Activated CD4-positive, CD25-positive, alpha-beta regulatory T cell treated with anti-CD3 and anti-CD28 coated beads, Interleukin-2, amount 50 U/mL, for 24 hours (primary cell): Measurements from ENCODE around the gene MTG2.

ENCODE experiments used
- ATAC-seq, 2 donors: fragments of 150-1000 bp; cut with Tn5 transposase; one replicate each; pipeline ENCODE4 v1.10.0; 2021; ENCODE audit warnings: mild to moderate bottlenecking in 1 of 2, moderate library complexity in 1 of 2

MTG2 gene

GRCh38 chr20:62236766-62237513, 54.1 kb downstream of the MTG2 start:
- no peak for ATAC-seq

DNA sequence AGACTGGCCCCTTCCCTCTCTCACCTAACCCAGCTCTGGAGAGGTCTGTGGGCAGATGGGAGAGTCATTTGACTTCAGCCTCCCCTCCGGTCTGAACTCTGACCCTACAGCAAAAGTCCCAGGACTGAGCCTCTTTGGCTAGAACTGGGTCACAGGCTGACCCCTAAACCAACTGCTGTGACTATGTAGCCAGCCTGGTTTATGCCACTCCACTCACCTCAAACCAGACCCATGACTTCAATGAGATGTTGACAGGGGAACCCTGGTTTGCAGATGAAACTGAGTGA, 54.6 kb downstream of the MTG2 start:
- no peak for ATAC-seq

- ATAC-seq: peak; percentile 98 to 99
These were observed 55.2 kb downstream of the MTG2 start, which contains the start of gene OSBPL2 for GRCh38 chr20:62237801-62238568. Gene OSBPL2 (plus strand): TSS chr20:62238521. CDS start chr20:62256185, 17,664 bp downstream.

DNA sequence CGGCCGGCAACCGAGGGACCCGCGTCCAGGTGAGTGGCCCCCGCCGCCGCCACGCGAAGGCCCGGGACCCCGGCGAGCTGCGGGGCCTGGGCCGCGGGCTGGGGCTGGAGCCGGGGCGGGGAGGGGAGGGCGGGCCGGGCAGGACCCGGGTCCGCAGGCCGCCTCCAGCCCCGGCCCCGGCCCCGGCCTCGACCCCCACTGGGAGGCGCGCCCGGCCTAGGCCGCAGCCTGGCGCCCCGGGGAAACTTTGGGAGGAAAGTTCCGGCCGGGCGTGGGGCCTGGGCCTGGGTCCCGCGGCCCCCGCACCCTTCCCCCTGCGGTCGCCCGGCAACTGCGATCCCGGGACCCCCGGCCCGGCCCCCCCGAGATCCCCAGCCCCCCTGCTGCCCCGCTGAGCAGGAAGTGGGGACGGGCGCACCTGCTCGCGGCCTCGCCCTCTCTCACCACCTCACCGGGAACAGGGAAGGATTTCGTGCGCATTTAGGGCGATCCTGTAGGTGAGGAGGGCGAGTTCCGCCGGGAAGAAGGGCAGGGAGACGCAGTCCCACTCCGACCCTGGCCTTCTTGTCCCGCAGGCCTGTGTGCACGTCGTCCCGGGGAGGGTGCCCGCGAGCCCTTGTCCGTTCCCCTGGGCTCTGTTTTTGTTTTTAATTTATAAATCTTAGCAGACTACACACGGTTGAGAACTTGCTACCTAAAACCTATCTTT, 55.9 kb downstream of the MTG2 start:
- ATAC-seq: no peak

- no peak for ATAC-seq
These were observed 56.6 kb downstream of the MTG2 start for GRCh38 chr20:62239278-62239879.

- no peak for ATAC-seq
These were observed 57.3 kb downstream of the MTG2 start for GRCh38 chr20:62240020-62240685.

DNA sequence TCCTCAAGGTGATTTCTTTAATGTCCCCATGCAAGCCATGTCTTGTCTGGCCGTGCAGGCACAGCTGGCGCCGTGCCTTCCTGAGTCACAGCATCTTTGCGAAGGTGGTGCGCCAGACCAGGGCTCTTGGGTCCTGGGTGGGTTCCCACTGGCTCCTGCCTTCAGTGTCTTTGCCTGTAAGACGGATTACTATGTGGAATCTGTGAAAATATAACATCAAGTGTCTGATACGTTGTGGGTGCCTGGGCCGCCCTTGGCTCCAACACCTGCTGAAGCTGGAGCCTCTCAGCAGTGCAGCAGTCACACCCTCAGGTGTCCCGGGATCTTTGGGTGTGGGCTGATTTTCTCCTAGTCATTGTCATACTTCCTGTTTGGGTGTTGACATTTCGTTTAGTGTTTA, 58.7 kb downstream of the MTG2 start:
- ATAC-seq: no peak

- no peak for ATAC-seq
These were observed 59.3 kb downstream of the MTG2 start for GRCh38 chr20:62242176-62242575.

GRCh38 chr20:62243106-62243505, 60.3 kb downstream of the MTG2 start:
- ATAC-seq: no peak

DNA sequence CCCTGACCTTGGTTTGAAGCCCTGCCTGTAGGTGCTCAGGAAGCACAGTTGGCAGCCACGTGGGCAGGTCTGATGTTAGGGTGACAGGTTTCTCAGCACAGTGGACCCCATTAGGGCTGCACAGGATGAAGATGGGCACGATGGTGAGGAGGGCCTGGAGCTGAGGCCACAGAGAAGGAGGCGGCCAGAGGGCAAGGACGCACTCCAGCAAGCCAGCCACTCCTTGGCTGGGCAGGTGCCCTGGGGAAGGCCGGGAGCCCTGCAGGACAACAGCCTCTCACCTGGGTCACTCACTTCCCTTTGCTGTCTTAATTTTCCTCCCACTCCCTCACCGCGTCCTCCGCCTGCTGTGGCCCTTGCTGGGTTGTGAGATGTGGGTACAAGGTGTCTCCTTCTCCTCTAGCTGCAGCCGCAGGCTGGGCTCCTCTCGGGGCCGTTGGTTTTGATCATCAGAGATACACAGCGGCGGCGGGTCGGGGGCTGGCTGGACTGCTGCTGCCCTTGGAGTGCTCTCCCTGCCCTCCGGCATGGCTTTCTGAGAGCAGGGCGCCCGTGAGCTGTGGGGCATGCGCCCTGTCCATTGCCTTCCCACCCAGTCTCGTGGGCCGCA, 61.2 kb downstream of the MTG2 start:
- no peak for ATAC-seq

- no peak for ATAC-seq
These were observed 61.8 kb downstream of the MTG2 start for GRCh38 chr20:62244644-62245108.

- ATAC-seq: no peak
These were observed 63.1 kb downstream of the MTG2 start for GRCh38 chr20:62245911-62246280.

- no peak for ATAC-seq
These were observed 63.6 kb downstream of the MTG2 start for GRCh38 chr20:62246431-62246830.

DNA sequence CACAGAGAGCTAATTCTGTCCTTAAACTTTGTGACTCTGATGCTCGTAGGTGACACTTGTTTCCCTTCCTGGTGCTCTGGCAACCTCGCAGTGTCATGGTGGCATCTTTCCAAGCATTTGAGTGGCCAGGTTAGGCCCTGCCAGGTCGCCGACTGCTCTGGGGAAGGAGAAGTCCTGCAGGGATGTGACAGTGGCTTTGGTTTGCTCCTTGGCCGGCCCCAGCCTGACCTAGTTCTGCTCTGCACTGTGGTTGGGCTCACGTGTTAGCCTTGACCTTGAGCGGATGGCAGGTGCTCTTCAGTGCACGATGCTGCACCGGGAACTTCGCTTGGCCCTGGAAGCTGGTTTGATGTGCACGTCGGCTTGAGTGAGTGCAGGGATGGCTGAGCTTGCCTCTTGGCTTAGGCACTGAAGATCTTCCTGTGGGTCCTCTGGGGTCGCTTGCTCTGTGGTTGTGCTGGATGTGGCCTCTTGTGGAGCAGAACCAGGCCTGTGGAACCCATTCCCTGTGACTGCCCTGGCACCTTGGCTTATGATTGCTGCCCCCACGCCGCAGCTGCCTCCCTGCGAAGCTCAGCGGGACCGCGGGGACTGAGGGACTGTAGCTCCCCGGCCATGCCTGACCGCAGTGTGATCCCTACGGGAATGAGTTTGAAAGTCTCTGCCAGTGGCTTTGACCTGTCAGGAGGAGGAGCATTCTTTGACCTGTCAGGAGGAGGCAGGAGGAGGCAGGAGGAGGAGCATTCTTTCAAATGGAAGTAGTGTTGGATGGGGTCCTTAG, 64.2 kb downstream of the MTG2 start:
- no peak for ATAC-seq

DNA sequence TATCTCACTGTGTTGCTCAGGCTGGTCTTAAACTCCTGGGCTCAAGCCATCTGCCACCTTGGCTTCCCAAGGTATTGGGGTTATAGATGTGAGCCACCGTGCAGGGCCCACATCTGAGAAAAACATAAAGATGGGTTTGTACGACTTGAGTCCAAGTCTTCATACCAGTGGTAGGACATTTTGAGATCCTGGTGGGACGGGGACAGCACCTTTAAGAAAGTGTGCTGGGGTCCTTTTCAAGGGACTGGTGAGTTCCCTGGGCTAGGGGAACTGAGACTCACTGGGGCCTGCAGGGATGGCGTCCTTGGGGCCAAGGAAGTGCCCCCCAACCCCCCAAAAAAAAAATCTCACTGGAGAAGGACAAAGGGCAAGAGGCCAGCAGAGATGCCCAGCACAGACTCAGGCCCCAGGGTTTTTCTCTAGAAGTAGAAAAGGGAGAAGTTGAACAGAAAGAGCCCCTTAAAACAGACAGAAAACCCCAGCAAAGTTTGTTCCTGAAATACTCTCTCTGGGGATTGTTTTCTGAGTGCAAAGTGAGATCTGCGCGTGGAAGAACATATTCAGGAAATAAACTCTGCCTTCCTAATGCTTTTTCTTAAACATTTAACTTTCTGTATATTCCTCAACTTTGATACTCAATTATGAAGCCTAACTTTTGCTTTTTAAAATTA, 66.2 kb downstream of the MTG2 start:
- ATAC-seq: no peak

- no peak for ATAC-seq
These were observed 69.6 kb downstream of the MTG2 start for GRCh38 chr20:62252342-62252966.
